OCI-M2 (cell line): Measurements from ENCODE around the gene HMGN2.

Experiments
- DNase-seq: peaks from one replicate; lab custom pipeline; 2025; ENCODE audit not compliant: unreplicated experiment; lab: John Stamatoyannopoulos, UW

The HMGN2 gene

GRCh38 chr1:26472320-26472900 lies at the start of gene HMGN2:
Gene HMGN2 (plus strand): TSS chr1:26472440. CDS start chr1:26472613, 173 bp downstream.
- DNase-seq: no peak

DNA sequence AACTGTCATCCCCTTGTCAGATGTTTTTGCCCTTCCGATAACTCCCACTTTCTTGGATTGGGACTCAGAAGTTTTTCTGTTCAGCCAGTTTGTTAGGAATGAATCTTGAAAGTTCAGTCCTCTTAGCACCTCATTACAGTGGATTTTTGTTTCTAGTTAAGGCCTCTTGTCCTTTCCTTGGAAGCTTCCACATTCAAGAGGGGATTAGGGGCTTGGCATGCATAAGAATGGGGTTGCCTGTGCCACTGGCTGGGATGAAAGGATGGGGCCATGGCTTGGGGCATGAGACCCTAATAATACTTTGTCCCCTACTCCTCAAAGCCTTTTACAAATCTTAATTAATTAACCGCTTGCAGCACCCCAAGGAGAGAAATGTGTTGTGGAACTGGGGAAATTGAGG lies 42.5 kb upstream of the HMGN2 start:
- DNase-seq: no peak

DNA sequence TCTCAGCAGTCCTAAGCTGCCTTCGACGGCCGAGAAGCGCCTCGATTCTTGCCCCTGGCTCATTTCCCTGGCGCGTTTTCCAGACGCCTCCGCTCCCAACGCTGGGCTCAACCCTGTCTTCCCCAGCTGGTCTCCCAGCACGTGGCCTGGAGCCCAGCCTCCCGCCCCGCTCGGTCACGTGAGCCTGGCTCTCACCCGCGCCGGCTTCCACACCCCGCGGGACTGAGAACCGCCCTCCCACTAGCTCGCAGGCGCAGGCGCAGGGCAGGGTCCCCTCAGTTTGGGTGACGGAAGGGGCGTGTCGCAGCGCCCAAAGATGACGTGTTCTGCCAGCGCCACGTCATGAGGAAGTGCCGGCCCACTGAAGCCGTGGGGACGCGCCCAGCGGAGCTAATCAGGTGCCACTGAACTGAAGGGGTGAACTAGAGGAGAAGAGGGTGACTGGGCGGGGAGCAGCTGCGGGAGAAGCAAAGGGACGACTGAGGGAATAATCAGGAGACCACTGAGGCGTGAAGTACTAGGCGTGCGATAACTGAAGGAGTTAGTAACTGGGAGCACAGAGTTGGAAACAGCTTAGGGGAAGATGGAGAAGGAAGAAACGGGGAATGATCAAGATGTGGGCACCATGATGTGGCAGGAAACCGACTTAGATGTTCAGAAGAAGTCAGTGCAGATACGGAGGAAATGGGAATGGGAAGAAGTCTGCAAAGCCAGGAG lies 40.1 kb upstream of the HMGN2 start, which contains the start of gene DHDDS:
Gene DHDDS, plus strand, starts transcription at position 343 of the 717 bp plus-strand sequence. CDS start 625 bp downstream, outside the sequence.
- peak; percentile 67 for DNase-seq

DNA sequence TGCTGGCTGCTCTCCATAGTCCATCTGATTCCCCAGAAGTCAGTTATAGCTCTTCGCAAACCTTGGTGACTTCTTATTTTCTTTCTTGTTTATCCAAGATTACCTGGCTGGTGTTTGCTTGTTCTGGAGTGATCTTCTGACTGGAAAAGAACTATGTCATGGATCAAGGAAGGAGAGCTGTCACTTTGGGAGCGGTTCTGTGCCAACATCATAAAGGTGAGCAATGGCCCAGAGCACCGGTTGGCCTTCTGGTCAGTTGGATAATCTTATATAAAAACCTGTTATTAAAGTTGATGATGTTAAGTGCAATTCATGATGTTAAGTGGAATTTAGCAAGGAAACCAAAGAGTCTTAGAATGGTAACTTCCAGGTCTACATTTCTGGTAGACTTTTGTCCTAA lies 39.4 kb upstream of the HMGN2 start:
- DNase-seq: no peak

GRCh38 chr1:26434161-26434752 lies 38.0 kb upstream of the HMGN2 start:
- no peak for DNase-seq

- no peak for DNase-seq
Measured at GRCh38 chr1:26438041-26438440, 34.2 kb upstream of the HMGN2 start.

DNA sequence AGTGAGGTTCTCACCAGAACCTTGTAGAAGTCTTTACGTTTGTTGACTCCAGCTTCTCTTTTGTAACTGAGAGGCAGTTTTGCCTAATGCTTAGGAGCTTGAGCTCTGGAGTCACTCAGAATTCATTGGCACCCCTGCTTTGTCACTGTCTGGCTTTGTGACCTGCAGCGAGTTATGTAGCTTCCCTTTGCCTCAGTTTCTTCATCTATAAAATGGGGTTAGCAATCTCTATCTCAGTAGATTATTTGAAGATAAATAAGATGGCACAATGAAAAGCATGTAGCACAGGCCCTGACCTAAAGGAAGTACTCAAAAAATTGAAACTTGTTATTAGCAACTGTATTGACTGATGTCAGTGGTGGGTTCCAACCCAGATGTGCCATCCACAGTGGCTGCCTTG lies 32.0 kb upstream of the HMGN2 start:
- no peak for DNase-seq

DNA sequence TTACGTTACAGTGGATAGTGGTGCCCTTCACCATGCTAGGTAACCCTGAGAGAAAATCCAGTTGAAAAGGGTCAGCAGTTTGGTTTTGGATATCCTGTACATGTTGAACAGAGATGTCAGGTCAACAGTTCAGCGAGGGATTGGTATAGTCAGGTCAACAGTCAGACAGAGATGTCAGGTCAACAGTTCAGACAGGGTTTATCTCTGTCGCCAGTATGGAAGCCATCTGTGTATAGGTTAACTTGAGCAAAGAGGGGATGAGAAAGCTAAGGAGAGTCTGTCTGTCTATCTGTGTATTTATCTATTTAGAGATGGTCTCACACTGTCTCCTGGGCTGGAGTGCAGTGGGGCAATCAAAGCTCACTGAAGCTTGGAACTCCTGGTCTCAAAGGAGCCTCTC lies 22.4 kb upstream of the HMGN2 start:
- no peak for DNase-seq

GRCh38 chr1:26450908-26451307 lies 21.3 kb upstream of the HMGN2 start:
- DNase-seq: no peak

GRCh38 chr1:26452459-26453183 lies 19.6 kb upstream of the HMGN2 start:
- no peak for DNase-seq

GRCh38 chr1:26459148-26459547 lies 13.1 kb upstream of the HMGN2 start:
- DNase-seq: no peak

- no peak for DNase-seq
Measured at GRCh38 chr1:26459573-26460031, 12.6 kb upstream of the HMGN2 start.

GRCh38 chr1:26468911-26469310 lies 3.3 kb upstream of the HMGN2 start:
- no peak for DNase-seq

DNA sequence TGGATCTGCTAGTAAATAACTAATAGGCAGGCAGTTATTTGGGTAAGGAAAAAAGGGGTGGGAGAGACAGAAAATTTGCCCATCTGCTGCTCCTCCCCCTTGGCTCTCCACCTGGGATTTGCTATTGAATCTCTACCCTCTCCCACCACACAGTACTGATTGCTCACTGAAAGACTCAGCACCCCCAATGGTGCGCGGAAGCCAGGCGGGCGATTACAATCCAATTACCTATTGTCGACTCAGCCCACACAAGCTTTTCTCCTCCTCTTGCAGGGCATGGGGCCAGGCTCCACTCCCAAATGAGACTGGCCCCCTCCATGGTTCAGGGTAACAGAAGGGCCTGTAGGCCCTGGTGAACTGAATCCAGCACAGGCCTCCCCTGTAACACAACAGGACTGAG lies 2.7 kb upstream of the HMGN2 start:
- DNase-seq: no peak

DNA sequence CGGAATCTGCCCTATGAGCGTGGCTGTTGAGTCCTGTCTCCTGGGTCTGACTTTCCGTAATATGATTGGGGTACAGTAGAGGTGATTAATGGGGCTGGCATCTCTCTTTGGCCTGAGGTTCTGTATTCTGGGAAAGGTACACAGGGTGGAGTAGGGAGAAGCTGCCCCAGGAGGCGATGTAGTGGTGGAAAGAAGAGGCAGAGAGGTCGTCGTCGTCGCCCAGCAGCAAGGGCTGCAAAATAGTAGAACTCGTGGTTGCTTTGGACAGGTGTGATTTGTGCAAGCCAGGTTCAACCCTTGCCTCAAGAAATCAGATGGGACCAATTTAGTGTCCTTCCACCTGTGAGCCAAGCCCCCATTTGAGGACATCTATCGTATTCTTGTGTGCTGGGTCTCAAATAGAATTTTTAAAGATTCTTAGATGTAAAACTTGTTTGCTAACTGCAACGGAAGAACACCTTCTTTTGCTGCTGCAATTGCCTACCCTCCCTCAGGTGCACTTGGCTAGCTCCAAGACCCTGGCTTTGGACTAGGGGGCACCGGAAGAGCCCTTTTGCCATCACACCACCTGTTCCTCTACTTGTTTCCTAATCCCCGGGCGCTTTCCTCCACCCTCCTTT lies 1.3 kb upstream of the HMGN2 start:
- no peak for DNase-seq

- DNase-seq: no peak
Measured at GRCh38 chr1:26471498-26472319, 531 bp upstream of the HMGN2 start.

GRCh38 chr1:26472901-26473845 lies 933 bp downstream of the HMGN2 start:
- DNase-seq: peak; percentile 18

DNA sequence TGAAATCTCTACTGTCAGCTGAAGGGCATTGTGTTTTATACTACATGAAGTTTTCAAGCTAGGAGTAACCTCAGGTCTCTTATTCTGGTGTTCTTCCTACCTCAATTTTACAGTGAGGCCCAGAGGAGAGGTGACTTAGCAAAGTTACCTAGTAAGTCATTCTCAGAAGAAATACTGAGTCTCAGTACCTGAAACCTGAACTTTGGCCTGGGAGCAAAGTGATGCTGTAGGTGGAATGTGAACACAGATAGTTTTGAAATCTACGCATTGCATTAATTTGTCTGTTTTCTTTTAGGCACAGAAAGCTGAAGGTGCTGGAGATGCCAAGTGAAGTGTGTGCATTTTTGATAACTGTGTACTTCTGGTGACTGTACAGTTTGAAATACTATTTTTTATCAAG lies 2.6 kb downstream of the HMGN2 start:
- DNase-seq: no peak

GRCh38 chr1:26475989-26476388 lies 3.7 kb downstream of the HMGN2 start:
- no peak for DNase-seq
